SH-SY5Y (cell line): Measurements from ENCODE around the gene CROCC.

Source experiments
- GATA2 ChIP-seq: IDR thresholded peaks from 2 replicates; pipeline ENCODE4 v1.6.1; 2011; ENCODE audit warnings: mild to moderate bottlenecking, low read depth, low read length
- GATA3 ChIP-seq: IDR thresholded peaks from 2 replicates; pipeline ENCODE4 v1.6.1; 2011; ENCODE audit warnings: low read depth, mild to moderate bottlenecking, low read length, moderate library complexity

DNA sequence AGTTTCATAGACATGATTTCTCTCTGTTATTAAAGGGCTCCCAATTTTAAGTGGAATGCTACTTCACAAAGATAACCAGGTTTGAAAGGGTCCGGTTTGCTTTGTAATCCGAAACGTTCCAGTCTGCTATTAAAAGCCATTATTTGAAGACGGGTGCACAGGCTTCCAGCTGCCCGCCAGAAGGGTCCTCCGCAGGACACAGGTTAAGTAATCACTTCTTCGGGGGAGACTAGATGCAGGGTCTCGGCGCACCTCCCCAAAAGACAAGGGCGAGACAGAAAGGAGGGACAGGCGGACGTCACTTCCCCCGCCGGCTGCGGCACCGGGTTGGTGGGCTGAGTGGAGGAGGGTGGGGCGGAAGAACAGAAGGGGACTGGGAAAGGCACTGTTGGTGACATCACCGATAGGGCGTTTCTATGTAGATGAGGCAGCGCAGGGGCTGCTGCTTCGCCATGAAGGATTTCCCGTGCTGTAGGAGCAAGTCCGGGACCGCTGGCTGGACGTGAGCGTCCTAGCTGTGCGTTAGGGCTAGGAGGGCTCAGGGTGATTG, 17.1 kb upstream of the CROCC start:
- TF ChIP-seq GATA2 = no peak
- TF ChIP-seq GATA3 = no peak
